BE2C (cell line): ENCODE data around the gene GLIS2.
A peak's percentile ranks its signal among the peaks of the same experiment; 100 is the strongest.

Source experiments
- DNase-seq: peaks from one replicate; pipeline ENCODE4 v3.0.0-alpha.2; 2020
- H3K27me3 ChIP-seq: fragments of 250-450 bp; sonication (Bioruptor Pico); 2 replicates; pipeline ENCODE4 v1.5.1; 2020; ENCODE audit warnings: mild to moderate bottlenecking
- H3K36me3 ChIP-seq: fragments of 250-450 bp; sonication (Bioruptor Pico); 2 replicates; pipeline ENCODE4 v1.5.1; 2020; ENCODE audit warnings: mild to moderate bottlenecking
- H3K4me1 ChIP-seq: fragments of 250-450 bp; sonication (Bioruptor Pico); 2 replicates; pipeline ENCODE4 v1.5.1; 2020
- H3K4me3 ChIP-seq: 2 replicates; pipeline ENCODE4 v1.5.1; 2011; ENCODE audit warnings: low read depth, low read length
- H3K9me3 ChIP-seq: fragments of 250-450 bp; sonication (Bioruptor Pico); 2 replicates; pipeline ENCODE4 v1.5.1; 2020
- CTCF ChIP-seq: IDR thresholded peaks from 2 replicates; pipeline ENCODE4 v1.5.1; 2012; ENCODE audit warnings: mild to moderate bottlenecking, low read depth, low read length

GLIS2 gene

GRCh38 chr16:4385066-4385788, 69.4 kb downstream of the GLIS2 start:
- H3K4me1 ChIP-seq: peaks cover 31% of the 10 kb centered on the region
- no peak for TF ChIP-seq CTCF
- peak; percentile 42 for DNase-seq

GRCh38 chr16:4385789-4386450, 70.1 kb downstream of the GLIS2 start:
- no peak overlapping the region for H3K4me3 ChIP-seq
- no peak for TF ChIP-seq CTCF
- no peak for DNase-seq
- peaks cover 32% of the 10 kb centered on the region for H3K4me1 ChIP-seq
- no peaks in the 10 kb centered on the region for H3K9me3 ChIP-seq
- peaks cover 25% of the 10 kb centered on the region for H3K36me3 ChIP-seq
- no peaks in the 10 kb centered on the region for H3K27me3 ChIP-seq

More at GRCh38 chr16:4385066-4385788, 69.4 kb downstream of the GLIS2 start:
- Histone ChIP-seq H3K4me3 (no peak overlapping the region), H3K27me3 (no peaks in the 10 kb centered on the region), H3K9me3 (no peaks in the 10 kb centered on the region), H3K36me3 (peaks cover 29% of the 10 kb centered on the region)

GRCh38 chr16:4386451-4386805, 70.6 kb downstream of the GLIS2 start:
- Histone ChIP-seq H3K27me3 (no peaks in the 10 kb centered on the region), H3K36me3 (peaks cover 20% of the 10 kb centered on the region), H3K4me1 (peaks cover 35% of the 10 kb centered on the region), H3K9me3 (no peaks in the 10 kb centered on the region), H3K4me3 (no peak overlapping the region)
- TF ChIP-seq CTCF: no peak
- peak; percentile 21 for DNase-seq

GRCh38 chr16:4386951-4387565, 71.2 kb downstream of the GLIS2 start:
- no peak for TF ChIP-seq CTCF
- DNase-seq: peak; percentile 11
- Histone ChIP-seq H3K4me1 (peaks cover 42% of the 10 kb centered on the region), H3K4me3 (no peak overlapping the region), H3K27me3 (no peaks in the 10 kb centered on the region), H3K9me3 (no peaks in the 10 kb centered on the region), H3K36me3 (peaks cover 14% of the 10 kb centered on the region)

- peaks cover 6% of the 10 kb centered on the region; the same call in 1 of the 2 replicates for H3K36me3 ChIP-seq
- no peaks in the 10 kb centered on the region for H3K27me3 ChIP-seq
- no peaks in the 10 kb centered on the region for H3K9me3 ChIP-seq
- DNase-seq: no peak
- TF ChIP-seq CTCF: no peak
- peaks cover 48% of the 10 kb centered on the region for H3K4me1 ChIP-seq
- no peak overlapping the region for H3K4me3 ChIP-seq
Measured at GRCh38 chr16:4387781-4388180, 71.9 kb downstream of the GLIS2 start.
